GM21825 (cell line): ENCODE results near the gene RGS6.

Experiments used
- ATAC-seq: cut with Tn5 transposase; IDR thresholded peaks from one replicate; pipeline ENCODE4 v1.9.1; 2021; ENCODE audit warnings: mild to moderate bottlenecking, moderate library complexity; ENCODE audit not compliant: unreplicated experiment

Gene RGS6

DNA sequence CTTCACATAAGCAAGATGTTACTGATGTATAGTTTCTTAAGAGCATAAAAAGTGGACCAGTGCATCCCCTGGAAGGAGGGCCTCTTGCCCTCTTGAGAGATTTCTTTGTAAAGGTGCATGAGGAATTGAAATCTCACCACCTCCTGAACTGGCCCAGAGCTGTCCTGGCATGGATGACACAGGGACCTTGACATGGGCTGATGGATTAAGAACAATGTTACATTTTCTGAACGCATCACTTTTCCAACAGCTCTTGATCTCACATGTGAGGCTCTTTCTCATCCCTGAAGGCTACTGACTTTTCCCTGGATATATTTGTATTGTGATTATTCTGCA, 360.4 kb downstream of the RGS6 start:
- no peak for ATAC-seq

DNA sequence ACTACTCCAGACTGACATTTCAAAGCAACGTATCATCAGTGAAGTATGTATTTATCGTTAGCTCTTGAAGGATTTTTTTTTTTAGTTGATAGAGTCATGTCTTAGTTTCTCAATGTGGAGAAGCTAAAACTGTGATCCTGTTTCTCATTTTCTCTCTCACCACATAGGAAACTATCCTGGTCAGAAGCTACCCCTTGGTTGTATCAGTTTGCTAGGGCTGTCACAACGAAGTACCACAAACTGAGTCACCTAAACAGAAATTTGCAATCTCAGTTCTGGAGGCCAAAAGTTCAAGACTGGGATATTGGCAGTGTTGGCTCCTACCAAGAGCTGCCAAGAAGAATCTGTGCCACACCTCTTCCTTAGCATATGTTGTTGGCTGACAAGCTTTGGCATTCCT, 369.1 kb downstream of the RGS6 start:
- no peak for ATAC-seq

DNA sequence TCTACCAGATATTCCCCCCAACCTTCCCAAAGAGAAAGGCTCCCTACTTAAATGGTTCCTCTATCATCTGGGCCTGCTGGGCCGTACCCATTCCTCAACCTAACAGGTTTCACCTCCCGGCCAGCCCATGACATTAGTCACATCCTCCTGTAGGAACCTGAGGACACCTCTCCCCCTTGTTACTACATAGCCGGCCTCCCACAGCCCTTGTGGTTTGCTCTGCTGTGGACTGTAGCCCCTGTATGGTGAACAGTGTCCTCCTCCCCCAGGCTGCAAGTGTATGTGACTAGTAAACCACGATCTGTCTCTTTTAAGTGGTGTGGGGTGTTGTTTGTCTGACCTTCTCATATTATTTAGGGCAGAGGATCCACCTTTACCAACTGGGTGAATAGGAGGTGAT, 371.7 kb downstream of the RGS6 start:
- ATAC-seq = no peak

DNA sequence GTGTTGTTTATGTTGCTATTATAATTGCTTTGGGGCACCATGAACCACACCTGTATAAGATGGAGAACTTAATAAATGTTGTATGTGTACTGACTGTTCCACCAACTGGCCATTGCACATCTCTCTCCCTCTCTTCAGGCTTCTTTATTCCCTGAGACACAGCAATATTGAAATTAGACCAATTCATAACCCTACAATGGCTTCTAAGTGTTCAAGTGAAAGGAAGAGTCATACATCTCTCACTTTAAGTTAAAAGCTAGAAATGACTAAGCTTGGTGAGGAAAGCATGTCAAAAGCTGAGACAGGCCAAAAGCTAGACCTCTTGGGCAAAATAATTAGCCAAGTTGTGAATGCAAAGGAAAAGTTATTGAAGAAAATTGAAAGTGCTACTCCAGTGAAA, 373.3 kb downstream of the RGS6 start:
- no peak for ATAC-seq

DNA sequence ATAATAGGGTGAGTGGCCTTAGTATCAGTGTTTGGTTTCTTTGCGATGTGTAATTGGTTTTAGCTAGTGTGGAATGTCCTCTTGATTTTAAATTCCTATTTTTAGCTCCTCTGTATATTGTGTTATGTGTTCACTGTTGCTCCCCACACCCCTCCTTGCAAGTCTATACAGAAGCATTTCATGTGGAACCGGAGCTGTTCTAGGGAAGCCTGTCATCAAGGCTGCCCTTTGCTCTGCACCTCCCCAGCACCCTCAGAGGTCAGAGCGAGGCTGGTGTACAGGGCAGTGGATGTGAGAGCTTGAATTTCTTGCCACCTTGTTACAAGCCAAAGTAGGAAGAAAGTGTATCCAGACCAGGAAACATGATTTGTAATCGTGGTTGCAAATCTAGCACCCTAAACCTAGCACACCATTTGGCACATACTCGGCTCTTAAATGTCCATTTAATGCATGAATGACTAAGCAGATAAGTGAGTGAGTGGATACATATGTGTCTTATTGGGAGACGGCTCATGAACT, 376.8 kb downstream of the RGS6 start:
- no peak for ATAC-seq

DNA sequence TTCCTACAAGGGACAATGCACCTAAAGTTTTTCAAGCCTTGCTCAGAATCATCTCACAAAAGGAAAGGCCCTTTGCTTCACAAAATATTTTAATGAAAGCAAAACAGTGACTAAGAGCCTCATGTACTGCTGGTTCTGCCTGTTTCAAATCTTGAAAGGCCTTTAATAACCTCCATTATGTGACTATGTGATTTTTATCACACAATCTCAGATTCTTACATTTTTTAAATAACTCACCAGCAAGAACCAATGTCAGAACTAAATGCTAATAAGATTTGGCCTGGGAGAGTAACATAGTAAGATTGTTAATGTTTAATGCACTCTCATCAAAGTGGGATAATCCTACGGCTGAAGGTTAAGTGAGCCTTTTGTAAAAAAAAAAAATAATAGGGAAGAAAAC, 378.9 kb downstream of the RGS6 start:
- no peak for ATAC-seq

DNA sequence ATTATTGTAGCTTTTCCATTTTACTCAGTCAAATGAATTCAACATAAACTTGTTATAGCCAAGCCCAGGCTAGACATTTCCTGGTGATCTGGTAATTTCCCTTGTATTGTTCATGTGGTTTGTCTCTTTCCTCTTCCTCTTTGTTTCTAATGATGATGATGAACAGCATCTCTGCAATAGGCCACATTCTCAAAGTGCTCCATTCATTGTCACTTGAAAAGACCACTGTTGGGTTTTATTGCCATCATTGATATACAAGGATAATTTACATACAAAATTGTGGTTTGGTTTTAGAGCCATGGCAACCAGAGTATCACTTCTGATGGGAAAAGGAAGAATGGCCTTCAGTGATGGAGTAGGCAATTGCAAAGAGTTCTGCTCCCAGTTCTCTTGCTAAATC, 379.3 kb downstream of the RGS6 start:
- no peak for ATAC-seq

DNA sequence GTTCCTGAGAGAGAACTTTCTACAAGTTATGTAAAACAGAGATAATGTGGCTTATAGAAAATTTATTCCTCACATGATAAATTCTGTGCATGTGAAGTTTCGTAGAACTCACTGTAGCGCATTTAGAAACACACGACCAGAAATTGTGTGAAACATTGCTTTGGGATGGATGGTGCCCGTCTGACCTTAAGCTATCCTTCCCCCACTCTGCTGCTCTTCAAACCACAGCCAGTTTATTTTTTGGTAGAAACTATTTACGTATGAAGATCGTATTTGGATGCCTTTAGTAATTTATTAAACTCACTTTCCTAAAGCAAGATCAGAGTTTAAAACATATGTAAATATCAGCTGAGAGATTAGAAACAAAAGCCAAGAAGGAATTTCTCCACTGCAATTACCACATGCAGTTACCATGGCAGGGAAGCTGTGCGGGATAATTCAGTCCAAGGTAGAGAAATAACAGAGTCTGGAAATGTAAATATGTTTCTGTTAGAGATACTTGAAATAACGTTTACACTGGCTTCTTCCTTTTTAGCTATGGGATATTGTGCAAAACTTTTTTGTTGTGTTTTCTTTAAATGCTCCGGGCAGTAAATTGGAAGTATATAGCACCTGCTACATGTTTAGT, 382.7 kb downstream of the RGS6 start:
- no peak for ATAC-seq

DNA sequence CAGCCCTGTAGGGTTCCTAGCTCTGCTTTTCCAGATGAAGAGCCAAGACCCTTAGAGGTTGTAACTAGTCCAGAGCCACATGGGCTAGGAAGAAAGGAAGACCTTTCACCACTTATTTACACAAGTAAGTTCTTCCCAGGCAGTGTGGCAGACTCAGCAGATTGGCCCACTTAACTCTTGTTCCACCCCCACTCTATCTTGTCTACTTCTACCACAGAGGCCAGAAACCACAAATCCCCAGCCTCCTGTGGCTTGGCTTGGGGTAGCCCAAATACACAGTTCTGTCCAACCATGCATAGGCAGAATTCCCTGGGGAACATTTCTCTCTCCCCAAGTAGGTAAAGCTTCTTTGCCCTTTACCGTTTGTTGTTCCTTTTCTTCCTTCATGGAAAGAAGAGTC, 383.5 kb downstream of the RGS6 start:
- ATAC-seq = no peak

DNA sequence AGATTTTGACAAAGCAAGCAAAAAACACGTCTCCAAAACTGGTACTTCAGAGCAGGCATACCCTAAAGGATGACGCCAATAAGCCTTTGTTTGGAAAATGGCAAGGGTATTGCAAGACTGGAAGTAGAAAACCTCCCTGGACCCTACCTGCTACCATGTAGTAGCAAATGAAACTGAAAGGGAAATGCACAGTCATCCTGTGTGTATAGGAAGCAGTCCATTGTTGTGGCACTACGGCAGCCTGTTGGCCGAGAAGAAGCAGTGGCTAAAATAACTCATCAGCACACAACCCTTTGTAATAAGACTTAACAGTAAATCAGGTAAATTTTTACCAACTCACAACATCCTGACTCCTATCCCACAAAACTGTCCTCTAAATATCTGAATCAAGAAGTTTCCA, 386.4 kb downstream of the RGS6 start:
- no peak for ATAC-seq

DNA sequence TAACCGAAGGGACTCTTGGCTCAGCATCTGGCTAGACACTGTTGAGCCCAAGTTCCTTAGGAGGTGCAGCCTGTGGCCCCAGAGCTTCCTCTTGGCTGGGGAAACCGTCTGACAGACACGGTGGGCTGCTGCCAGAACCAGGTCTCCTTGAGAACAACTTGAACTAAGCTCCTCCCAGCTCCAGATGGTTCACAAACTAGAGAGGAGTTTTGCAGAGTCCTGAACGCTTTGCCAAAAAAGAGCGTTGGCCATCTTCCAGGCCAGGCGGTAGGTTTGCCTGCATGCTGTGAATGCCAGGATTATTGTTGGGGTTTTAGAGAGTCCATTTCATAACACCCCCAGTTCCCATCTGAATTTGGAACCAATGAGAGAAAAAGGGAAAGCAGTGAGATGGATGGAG, 399.8 kb downstream of the RGS6 start:
- ATAC-seq = no peak

DNA sequence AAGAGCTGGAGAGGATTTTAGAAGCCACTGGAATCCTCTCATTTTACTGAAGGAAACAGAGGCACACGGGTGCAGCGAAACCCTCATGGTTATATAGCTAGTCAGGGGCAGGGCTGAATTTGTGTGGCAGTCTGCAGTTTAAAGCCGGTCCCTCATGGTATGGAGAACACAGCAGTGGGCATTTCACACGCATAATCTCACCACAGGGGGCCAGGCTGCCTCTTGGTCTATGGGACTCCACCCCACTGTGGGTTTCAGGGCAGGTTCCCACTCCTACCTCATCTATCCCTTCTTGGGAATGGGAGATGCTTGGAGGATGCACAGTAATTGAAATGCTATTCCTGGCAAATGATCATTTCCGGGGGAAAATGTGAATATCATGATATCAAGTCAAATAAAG, 400.6 kb downstream of the RGS6 start:
- ATAC-seq = no peak

DNA sequence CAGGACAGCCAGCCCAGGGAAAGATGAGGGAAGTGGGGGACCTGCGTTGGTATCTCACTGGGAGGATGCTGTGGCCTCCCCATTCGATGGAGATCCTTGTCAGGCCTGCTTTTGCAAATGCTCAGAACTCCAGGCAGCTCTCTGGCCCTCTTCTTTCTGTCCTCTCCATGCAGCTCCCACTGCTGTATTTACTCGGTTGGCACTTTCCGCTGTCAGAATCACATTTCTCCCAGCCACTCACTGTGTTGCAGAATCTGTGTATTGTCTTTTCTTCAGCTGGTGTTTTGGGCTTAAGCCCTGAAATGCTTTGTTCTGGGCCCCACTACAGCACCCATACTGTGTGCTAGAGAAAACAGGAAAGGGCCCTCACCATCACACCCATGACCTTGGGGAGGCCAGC, 401.1 kb downstream of the RGS6 start:
- ATAC-seq = no peak

DNA sequence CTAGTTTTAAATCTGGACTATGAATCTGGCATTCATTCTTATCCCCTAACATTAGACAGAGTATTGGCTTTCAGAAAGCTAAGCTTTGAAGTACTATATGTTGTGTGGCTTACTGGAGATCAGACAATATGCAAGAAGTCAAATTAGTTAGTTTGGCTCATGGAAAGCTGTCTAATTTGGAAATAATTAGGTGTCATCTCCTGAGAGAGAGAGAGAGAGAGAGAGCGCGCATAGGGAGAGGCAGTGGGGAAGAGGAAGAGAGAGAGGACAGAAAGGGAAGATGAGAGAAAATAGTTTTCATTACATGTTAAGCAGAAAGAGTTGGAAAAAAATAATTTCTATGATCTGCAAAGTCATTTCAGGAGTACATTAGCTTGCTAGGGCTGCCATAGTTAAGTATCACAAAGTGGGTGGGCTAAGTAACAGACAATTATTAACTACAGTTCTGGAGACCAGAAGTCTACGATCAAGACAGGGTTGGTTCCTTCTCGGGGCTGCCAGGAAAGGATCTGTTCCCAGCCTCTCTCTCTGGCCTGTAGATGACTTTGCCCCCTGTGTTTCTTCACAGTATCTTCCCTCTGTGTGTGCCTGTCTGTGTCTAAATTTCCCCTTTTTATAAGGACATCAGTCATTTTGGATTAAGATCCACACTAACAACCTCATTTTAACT, 404.2 kb downstream of the RGS6 start:
- no peak for ATAC-seq

DNA sequence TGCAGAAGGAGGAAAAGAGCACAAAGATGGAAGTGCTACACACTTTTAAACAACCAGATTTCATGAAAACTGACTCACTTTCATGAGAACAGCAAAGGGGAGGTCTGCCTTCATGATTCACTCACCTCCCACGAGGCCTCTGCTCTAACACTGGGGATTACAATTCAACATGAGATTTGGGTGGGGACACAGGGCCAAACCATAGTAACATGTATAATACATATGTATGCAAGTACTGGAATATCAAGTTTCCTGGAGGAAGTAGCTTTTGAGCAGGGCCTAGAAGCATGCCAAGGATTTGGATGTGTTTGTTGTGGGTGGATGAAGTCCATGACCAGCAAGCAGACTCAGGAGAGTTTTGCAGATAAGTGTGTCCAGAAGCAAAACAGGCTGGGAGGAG, 409.0 kb downstream of the RGS6 start:
- ATAC-seq = no peak

DNA sequence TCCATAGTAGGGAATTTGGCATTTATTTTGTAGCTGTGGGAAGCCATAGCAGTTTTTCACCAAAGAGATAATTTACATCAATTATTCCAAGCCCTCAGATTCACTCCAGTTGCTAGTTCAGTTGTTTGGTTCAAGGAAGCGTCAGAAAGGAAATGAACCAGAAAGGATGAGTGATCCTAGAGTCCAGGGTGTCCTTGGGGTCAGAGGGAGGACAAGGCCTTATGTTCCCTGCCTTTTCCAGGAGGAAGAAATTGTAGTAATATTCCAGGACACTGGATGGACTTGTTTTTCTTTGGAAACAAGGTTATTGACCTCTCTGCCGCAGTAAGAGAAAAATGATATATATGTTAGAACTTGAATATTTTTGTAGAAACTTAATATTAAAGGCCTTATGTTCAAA, 409.5 kb downstream of the RGS6 start:
- no peak for ATAC-seq

DNA sequence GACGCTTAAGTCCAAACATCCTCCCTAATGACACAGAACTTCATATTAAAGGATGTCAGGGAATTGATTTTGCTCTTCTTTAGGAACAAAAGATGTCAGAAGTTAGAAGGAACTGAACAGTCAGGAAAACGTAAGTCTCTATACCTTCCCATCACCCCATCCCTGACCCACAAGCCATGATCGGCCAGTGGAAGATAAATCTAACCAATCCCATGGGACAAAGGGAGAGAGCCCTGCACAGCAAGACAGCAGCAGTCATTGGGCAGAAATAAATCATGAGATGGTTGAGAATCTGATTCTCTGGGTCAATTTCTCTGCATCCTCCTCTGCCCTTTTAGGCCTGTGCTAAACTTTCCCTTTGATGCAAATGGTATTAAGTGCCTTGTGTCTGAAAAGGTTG, 414.9 kb downstream of the RGS6 start:
- no peak for ATAC-seq

DNA sequence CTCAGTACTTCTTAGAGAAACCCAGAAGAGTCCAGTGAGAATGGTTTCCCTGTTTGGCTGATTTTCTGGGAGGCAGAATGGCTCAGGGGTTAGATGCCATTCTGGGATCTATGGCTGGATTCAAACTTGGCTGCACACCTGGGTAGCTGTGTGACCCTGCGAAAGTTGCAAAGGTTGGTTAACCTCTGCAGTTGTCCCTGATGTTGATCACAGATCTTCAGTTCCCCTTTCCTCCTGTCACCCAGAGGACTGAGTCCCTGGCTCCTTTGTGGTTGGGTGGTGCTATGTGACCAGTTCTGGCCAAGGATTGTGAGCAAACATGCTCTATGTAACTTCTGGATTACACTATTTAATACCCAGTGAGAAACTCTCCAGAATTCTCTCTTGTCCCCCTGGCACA, 418.0 kb downstream of the RGS6 start:
- no peak for ATAC-seq

DNA sequence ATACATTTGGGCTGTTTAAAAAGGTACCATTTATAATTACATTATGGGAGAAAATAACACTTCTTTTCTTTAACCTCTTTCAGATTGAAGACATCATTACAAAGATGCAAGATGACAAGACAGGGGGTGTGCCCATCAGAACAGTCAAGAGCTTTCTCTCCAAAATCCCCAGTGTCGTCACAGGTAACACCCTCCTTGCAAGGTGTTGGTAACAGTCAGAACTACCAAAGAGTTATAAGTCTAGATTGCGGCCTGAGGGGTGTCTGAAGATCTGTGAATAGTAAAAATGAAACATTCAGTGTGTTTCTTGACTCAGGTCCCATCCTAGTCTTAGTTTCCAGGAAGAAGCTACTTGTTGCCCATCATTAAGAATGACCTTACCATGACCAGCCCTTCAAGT, 419.8 kb downstream of the RGS6 start:
- ATAC-seq = no peak

DNA sequence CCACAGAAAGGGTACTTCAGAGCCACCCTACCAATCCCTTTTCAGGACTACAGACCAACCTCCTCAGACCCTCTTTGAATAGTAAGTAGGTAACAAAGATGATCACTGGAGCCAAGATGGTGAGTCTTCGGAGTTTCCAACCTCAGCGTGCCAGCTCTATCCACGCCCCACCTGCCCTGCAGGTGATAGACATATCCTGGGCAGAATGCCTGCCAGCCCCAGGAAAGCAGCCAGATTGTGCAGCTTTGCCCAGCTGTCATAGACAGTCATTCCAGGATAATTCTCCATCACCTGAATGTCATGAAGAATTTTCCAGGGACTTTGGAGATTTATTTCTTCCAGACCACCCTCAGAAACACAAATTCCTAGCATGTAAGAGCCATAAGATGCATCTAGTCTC, 434.4 kb downstream of the RGS6 start:
- ATAC-seq = no peak

DNA sequence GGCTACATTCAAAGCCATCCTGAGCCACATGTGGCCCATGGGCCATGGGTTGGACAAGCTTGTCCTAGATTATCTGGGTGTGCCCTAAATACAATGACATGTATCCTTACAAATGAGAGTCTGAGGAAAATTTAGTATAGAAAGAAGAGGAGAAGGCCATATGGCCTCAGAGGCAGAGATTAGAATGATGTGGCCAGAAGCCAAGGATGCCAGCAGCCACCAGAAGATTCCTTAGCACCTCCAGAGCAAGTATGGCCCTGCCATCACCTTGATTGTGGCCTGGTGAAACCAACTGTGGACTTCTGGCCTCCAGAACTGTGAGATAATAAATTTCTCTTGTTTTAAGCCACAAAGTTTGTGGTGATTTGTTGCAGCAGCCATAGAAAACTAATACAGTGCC, 436.9 kb downstream of the RGS6 start:
- no peak for ATAC-seq

DNA sequence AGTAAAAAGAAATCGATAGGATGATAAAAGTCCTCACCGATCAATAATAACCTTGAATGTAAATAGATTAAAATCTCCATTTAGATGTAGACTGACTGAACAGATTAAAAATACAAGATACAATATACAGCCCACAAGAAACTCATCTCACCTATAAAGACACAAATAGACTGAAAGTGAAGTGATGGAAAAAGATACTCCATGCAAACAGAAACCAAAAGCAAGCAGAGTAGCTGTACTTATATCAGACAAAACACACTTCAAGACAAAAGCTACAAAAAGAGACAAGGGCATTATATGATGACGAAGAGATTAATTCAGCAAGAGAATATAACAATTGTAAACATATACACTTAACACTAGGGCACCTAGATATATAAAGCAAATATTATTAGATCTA, 444.8 kb downstream of the RGS6 start:
- no peak for ATAC-seq

DNA sequence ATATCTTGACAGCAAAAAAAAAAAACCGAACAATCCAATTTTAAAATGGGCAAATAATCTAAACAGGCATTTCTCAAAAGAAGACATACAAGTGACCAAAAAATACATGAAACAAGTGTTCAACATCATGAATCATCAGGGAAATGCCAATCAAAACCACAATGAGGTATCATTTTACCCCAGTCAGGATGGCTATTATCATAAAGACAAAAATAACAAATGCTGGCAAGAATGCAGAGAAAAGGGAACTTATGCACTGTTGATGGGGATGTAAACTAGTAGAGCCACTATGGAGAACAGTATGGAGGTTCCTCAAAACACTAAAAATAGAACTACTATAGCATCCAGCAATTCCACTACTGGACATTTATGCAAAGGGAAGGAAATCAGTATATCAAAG, 448.2 kb downstream of the RGS6 start:
- no peak for ATAC-seq
